ENCODE results near the gene CARD9.

The CARD9 gene

GRCh38 chr9:136379401-136379800 lies 5.9 kb upstream of the CARD9 start (continued):
- no peak for TF ChIP-seq PRDM2 (tag by site-specific recombination; IDR thresholded peaks at IDR 0.05; ENCODE audit: borderline replicate concordance)

GRCh38 chr9:136379003-136379287 lies 5.5 kb upstream of the CARD9 start:
- Histone ChIP-seq H3K4me3 (ENCODE audit: low read depth, low read length) (no peak overlapping the region), H3K4me1 (ENCODE audit: control insufficient read depth, insufficient read depth, low read length) (no peaks in the 10 kb centered on the region), H3K9me3 (ENCODE audit: control insufficient read depth, insufficient read depth, low read depth, low read length) (no peaks in the 10 kb centered on the region), H3K36me3 (ENCODE audit: control insufficient read depth in 2 of 2, insufficient read depth in 1 of 2, low read length in 2 of 2) (peaks cover 0 to 94% of the 10 kb centered on the region in 2 experiments; a peak in 2 of 3 replicates), H3K27ac (ENCODE audit: extremely low read depth, low read depth, low read length) (no peak overlapping the region)
- TF ChIP-seq ZNF366 (tag by site-specific recombination; conservative IDR thresholded peaks at IDR 0.05): no peak
- no peak for TF ChIP-seq ZNF776 (tag by site-specific recombination; IDR thresholded peaks at IDR 0.05; ENCODE audit: borderline replicate concordance)
- TF ChIP-seq, protein P1, sequence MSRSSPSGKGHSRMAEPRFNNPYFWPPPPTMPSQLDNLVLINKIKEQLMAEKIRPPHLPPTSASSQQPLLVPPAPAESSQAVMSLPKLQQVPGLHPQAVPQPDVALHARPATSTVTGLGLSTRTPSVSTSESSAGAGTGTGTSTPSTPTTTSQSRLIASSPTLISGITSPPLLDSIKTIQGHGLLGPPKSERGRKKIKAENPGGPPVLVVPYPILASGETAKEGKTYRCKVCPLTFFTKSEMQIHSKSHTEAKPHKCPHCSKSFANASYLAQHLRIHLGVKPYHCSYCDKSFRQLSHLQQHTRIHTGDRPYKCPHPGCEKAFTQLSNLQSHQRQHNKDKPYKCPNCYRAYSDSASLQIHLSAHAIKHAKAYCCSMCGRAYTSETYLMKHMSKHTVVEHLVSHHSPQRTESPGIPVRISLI (tag by site-specific recombination; IDR thresholded peaks at IDR 0.05): no peak
- TF ChIP-seq ZNF311 (tag by site-specific recombination; IDR thresholded peaks at IDR 0.05; ENCODE audit: borderline replicate concordance): no peak
- no peak for TF ChIP-seq PRDM2 (tag by site-specific recombination; IDR thresholded peaks at IDR 0.05; ENCODE audit: borderline replicate concordance)
- TF ChIP-seq ZNF391 (tag by site-specific recombination; IDR thresholded peaks at IDR 0.05; ENCODE audit: borderline replicate concordance, low read depth): no peak
- TF ChIP-seq, protein P2, sequence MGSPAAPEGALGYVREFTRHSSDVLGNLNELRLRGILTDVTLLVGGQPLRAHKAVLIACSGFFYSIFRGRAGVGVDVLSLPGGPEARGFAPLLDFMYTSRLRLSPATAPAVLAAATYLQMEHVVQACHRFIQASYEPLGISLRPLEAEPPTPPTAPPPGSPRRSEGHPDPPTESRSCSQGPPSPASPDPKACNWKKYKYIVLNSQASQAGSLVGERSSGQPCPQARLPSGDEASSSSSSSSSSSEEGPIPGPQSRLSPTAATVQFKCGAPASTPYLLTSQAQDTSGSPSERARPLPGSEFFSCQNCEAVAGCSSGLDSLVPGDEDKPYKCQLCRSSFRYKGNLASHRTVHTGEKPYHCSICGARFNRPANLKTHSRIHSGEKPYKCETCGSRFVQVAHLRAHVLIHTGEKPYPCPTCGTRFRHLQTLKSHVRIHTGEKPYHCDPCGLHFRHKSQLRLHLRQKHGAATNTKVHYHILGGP (tag by site-specific recombination; IDR thresholded peaks at IDR 0.05): no peak
- no peak for TF ChIP-seq ZBTB6 (tag by site-specific recombination; IDR thresholded peaks at IDR 0.05)
- TF ChIP-seq BCL11A (tag by site-specific recombination; IDR thresholded peaks at IDR 0.05; ENCODE audit: low read depth): no peak
- TF ChIP-seq ZNF23 (tag by site-specific recombination; IDR thresholded peaks at IDR 0.05; ENCODE audit: borderline replicate concordance): no peak
- TF ChIP-seq PATZ1 (tag by site-specific recombination; IDR thresholded peaks at IDR 0.05): no peak
- TF ChIP-seq ZNF777 (tag by site-specific recombination; IDR thresholded peaks at IDR 0.05; ENCODE audit: borderline replicate concordance): no peak
- no peak for TF ChIP-seq ZNF488 (tag by site-specific recombination; IDR thresholded peaks at IDR 0.05)
- no peak for TF ChIP-seq ZXDB (tag by site-specific recombination; IDR thresholded peaks at IDR 0.05)
- TF ChIP-seq TCF7L2 (IDR thresholded peaks at IDR 0.05; ENCODE audit: borderline replicate concordance, low read depth, low read length): no peak
- TF ChIP-seq ZNF248 (tag by site-specific recombination; IDR thresholded peaks at IDR 0.05): no peak
- POLR2A ChIA-PET: interaction anchor here (1.3 to 1.4 kb wide), 2 partner anchors 13 to 14 kb away, joined by 3 to 4 read pairs; no protein-coding TSS in a partner anchor
- CTCF ChIA-PET: no interaction called here

All from HEK293 (cell line).